UCSD-AML1 (cell line): ENCODE measurements around the gene MVB12B.

Experiments used
- DNase-seq: peaks from one replicate; lab custom pipeline; 2025; ENCODE audit not compliant: unreplicated experiment; lab: John Stamatoyannopoulos, UW

The MVB12B gene

GRCh38 chr9:126502417-126503332 lies 176.0 kb downstream of the MVB12B start:
- DNase-seq = no peak

GRCh38 chr9:126503333-126504085 lies 176.9 kb downstream of the MVB12B start:
- DNase-seq = no peak

- no peak for DNase-seq
Observed at GRCh38 chr9:126504086-126504976, 177.7 kb downstream of the MVB12B start.

- DNase-seq = no peak
Observed at GRCh38 chr9:126504977-126505455, 178.4 kb downstream of the MVB12B start.

GRCh38 chr9:126505697-126506346 lies 179.2 kb downstream of the MVB12B start:
- DNase-seq = no peak

- no peak for DNase-seq
Observed at GRCh38 chr9:126506361-126507317, 180.0 kb downstream of the MVB12B start.

- no peak for DNase-seq
Observed at GRCh38 chr9:126507318-126508109, 180.9 kb downstream of the MVB12B start.

GRCh38 chr9:126508171-126508591 lies 181.6 kb downstream of the MVB12B start:
- no peak for DNase-seq

GRCh38 chr9:126508928-126509327 lies 182.3 kb downstream of the MVB12B start:
- no peak for DNase-seq

- no peak for DNase-seq
Observed at GRCh38 chr9:126509718-126510117, 183.1 kb downstream of the MVB12B start.

GRCh38 chr9:126510564-126510963 lies 183.9 kb downstream of the MVB12B start:
- DNase-seq = no peak

GRCh38 chr9:126511411-126511810 lies 184.8 kb downstream of the MVB12B start:
- no peak for DNase-seq

- no peak for DNase-seq
Observed at GRCh38 chr9:126513159-126514036, 186.8 kb downstream of the MVB12B start.

GRCh38 chr9:126514037-126514821 lies 187.6 kb downstream of the MVB12B start:
- peak; percentile 69 for DNase-seq

- DNase-seq = no peak
Observed at GRCh38 chr9:126515001-126515872, 188.6 kb downstream of the MVB12B start.
